ENCODE results near the gene C2CD4B. TPM values are rescaled to one million over a fixed set of nuclear protein-coding genes. Genes with fewer than 3 reads are reported as not detected.

The C2CD4B gene
- total and polyA plus RNA-seq, 4 donors = 2.0 to 5.6 (median 3.0) TPM

DNA sequence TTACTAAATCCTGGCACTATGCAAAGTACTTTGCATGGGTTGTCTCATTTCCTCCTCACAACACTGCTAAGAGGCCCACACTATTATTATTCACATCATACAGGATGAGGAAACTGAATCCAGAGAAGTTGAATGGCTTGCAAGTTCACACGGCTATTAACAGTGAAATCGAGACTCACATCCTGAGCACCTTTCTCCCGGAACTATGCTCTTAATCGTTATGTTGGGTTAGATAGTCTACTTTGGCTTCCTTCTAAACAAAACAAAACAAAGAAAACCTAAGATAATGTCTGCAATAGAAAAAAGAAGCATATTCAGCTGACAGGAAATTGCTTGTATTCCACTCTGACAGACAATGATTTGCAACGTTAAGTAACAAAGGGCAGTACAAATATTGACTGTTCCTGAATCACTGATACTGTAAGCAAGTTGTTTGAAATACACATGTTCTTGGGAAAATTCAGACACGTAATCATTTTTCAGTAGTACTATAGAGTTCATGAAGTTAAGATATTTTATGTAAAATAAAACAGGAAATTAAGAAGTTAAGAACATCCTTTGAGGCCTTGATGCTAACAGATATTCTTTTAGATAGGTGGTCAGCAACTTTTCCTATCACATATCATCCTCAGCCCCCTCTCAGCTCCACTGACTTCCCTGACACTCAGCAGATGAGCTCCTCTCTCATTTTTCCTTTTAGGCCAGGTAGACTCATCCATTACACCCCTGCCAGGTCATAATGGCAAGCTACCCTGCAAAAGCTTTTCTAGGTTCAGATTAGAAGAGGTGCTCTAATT is 40.7 kb downstream of the C2CD4B start:
- WGBS (ENCODE audit: insufficient coverage) = 60% methylated on average over 1 of the region's 6 CpGs
- Histone ChIP-seq H3K4me1 (ENCODE audit: control insufficient read depth, insufficient read depth, low read length) (no peaks in the 10 kb centered on the region), H3K9me3 (ENCODE audit: control insufficient read depth, insufficient read depth, low read length) (no peaks in the 10 kb centered on the region), H3K36me3 (ENCODE audit: control insufficient read depth, insufficient read depth, low read length) (no peaks in the 10 kb centered on the region), H3K27me3 (ENCODE audit: control insufficient read depth, insufficient read depth, low read length) (no peaks in the 10 kb centered on the region), H3K27ac (ENCODE audit: low read depth, low read length) (no peak overlapping the region), H3K4me3 (ENCODE audit: low read depth, low read length) (no peak overlapping the region)
- no peak for DNase-seq (ENCODE audit: low read depth in 4 of 6, low spot score in 6 of 6)

GRCh38 chr15:62122249-62122648 is 42.8 kb downstream of the C2CD4B start:
- Histone ChIP-seq H3K27ac (ENCODE audit: low read depth, low read length) (no peak overlapping the region), H3K27me3 (ENCODE audit: control insufficient read depth, insufficient read depth, low read length) (no peaks in the 10 kb centered on the region), H3K4me1 (ENCODE audit: control insufficient read depth, insufficient read depth, low read length) (no peaks in the 10 kb centered on the region), H3K4me3 (ENCODE audit: low read depth, low read length) (no peak overlapping the region), H3K9me3 (ENCODE audit: control insufficient read depth, insufficient read depth, low read length) (no peaks in the 10 kb centered on the region), H3K36me3 (ENCODE audit: control insufficient read depth, insufficient read depth, low read length) (no peaks in the 10 kb centered on the region)
- 94% methylated on average over 2 of the region's 2 CpGs for WGBS (ENCODE audit: insufficient coverage)
- no peak for DNase-seq (ENCODE audit: low read depth in 4 of 6, low spot score in 6 of 6)

- DNase-seq (ENCODE audit: low read depth in 4 of 6, low spot score in 6 of 6) = no peak
- H3K36me3 ChIP-seq (ENCODE audit: control insufficient read depth, insufficient read depth, low read length) = no peaks in the 10 kb centered on the region
- no peak overlapping the region for H3K27ac ChIP-seq (ENCODE audit: low read depth, low read length)
- 87% methylated on average over 5 of the region's 8 CpGs for WGBS (ENCODE audit: insufficient coverage)
- H3K4me3 ChIP-seq (ENCODE audit: low read depth, low read length) = no peak overlapping the region
- no peaks in the 10 kb centered on the region for H3K4me1 ChIP-seq (ENCODE audit: control insufficient read depth, insufficient read depth, low read length)
- H3K27me3 ChIP-seq (ENCODE audit: control insufficient read depth, insufficient read depth, low read length) = no peaks in the 10 kb centered on the region
- H3K9me3 ChIP-seq (ENCODE audit: control insufficient read depth, insufficient read depth, low read length) = no peaks in the 10 kb centered on the region
These were observed 43.6 kb downstream of the C2CD4B start for GRCh38 chr15:62121273-62122015.

DNA sequence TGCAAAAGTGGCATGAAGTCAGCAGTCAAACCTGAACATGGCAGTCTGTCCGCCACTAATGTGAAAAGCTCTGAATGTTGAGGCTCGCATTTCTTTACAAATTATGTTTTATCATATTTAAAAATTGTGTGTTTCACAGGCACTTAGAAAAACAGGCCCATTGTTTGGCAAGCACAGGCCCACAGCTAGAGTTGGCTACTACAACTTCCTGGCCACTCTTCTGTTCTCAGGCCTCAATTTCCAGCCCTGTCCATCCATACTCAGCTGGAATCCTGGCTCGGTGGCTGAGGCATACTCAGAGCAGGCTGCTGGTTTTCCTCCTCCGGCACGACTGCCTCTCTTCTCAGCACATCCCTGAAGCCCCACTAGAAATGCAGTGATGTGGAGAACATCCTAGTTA is 44.3 kb downstream of the C2CD4B start:
- 87% methylated on average over 3 of the region's 5 CpGs for WGBS (ENCODE audit: insufficient coverage)
- no peaks in the 10 kb centered on the region for H3K4me1 ChIP-seq (ENCODE audit: control insufficient read depth, insufficient read depth, low read length)
- no peaks in the 10 kb centered on the region for H3K36me3 ChIP-seq (ENCODE audit: control insufficient read depth, insufficient read depth, low read length)
- H3K4me3 ChIP-seq (ENCODE audit: low read depth, low read length) = no peak overlapping the region
- H3K27me3 ChIP-seq (ENCODE audit: control insufficient read depth, insufficient read depth, low read length) = no peaks in the 10 kb centered on the region
- no peak overlapping the region for H3K27ac ChIP-seq (ENCODE audit: low read depth, low read length)
- no peaks in the 10 kb centered on the region for H3K9me3 ChIP-seq (ENCODE audit: control insufficient read depth, insufficient read depth, low read length)
- DNase-seq (ENCODE audit: low read depth in 4 of 6, low spot score in 6 of 6) = no peak

DNA sequence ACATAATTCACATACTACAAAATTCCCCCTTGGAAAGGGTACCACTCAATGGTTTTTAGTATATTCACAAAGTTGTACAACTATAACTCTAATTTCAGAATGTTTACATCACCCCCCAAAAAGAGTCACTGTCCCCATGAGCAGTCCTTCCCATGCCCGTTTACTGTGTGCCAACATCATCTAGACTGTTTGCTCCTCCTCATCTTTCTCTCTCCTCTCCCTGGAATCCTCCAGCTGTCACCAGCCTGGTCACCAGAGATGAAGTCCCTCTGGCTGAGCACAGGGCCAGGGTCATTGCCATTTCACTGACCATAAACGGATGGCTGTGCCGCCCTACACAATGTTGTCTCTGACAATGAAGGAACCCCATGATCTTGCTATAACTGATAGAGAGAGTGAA is 45.2 kb downstream of the C2CD4B start:
- no peak for DNase-seq (ENCODE audit: low read depth in 4 of 6, low spot score in 6 of 6)
- no peak overlapping the region for H3K4me3 ChIP-seq (ENCODE audit: low read depth, low read length)
- H3K27ac ChIP-seq (ENCODE audit: low read depth, low read length) = no peak overlapping the region
- 100% methylated on average over 1 of the region's 3 CpGs for WGBS (ENCODE audit: insufficient coverage)
- H3K27me3 ChIP-seq (ENCODE audit: control insufficient read depth, insufficient read depth, low read length) = no peaks in the 10 kb centered on the region
- H3K36me3 ChIP-seq (ENCODE audit: control insufficient read depth, insufficient read depth, low read length) = no peaks in the 10 kb centered on the region
- H3K4me1 ChIP-seq (ENCODE audit: control insufficient read depth, insufficient read depth, low read length) = no peaks in the 10 kb centered on the region
- no peaks in the 10 kb centered on the region for H3K9me3 ChIP-seq (ENCODE audit: control insufficient read depth, insufficient read depth, low read length)

DNA sequence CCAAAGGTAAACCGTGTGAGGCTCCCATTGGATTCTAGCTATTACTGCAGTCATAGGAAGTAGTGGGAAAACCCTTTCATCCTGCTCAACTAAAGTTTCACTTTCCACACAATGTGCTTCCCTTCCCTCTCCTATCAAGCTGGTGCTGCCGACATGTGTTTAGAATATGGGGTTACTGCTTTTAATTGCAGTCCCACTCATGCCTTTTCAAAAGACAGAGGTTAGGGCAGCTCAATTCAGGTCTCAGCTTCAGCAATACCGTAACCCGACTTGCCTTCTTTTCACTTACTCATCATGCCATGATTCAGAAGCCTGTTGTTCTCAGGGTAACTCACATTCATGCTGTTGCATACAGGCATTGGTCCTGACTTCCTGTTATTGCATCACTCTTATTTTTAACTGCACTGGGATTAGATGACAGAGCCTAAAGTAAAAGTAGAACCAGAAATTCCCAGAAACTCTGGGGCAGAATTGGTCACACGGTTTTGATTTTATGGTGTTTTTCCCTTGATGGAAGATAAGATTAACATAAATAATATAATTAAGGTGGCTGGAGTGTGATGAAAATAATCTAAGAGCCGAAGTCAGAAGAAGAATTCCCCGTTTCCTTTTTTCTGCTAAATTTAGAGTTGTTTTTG is 45.7 kb downstream of the C2CD4B start:
- H3K4me1 ChIP-seq (ENCODE audit: control insufficient read depth, insufficient read depth, low read length) = no peaks in the 10 kb centered on the region
- WGBS (ENCODE audit: insufficient coverage) = 73% methylated on average over 2 of the region's 7 CpGs
- no peaks in the 10 kb centered on the region for H3K27me3 ChIP-seq (ENCODE audit: control insufficient read depth, insufficient read depth, low read length)
- H3K27ac ChIP-seq (ENCODE audit: low read depth, low read length) = no peak overlapping the region
- no peaks in the 10 kb centered on the region for H3K36me3 ChIP-seq (ENCODE audit: control insufficient read depth, insufficient read depth, low read length)
- H3K4me3 ChIP-seq (ENCODE audit: low read depth, low read length) = no peak overlapping the region
- DNase-seq (ENCODE audit: low read depth in 4 of 6, low spot score in 6 of 6) = no peak
- no peaks in the 10 kb centered on the region for H3K9me3 ChIP-seq (ENCODE audit: control insufficient read depth, insufficient read depth, low read length)

- H3K4me3 ChIP-seq (ENCODE audit: low read depth, low read length) = no peak overlapping the region
- no peaks in the 10 kb centered on the region for H3K27me3 ChIP-seq (ENCODE audit: control insufficient read depth, insufficient read depth, low read length)
- no peak overlapping the region for H3K27ac ChIP-seq (ENCODE audit: low read depth, low read length)
These were observed 46.4 kb downstream of the C2CD4B start for GRCh38 chr15:62118520-62119226.

GRCh38 chr15:62115847-62116246 is 49.2 kb downstream of the C2CD4B start:
- no CpG with 5 or more reads among the region's 1 CpG for WGBS (ENCODE audit: insufficient coverage)
- H3K27me3 ChIP-seq (ENCODE audit: control insufficient read depth, insufficient read depth, low read length) = no peaks in the 10 kb centered on the region
- no peak overlapping the region for H3K4me3 ChIP-seq (ENCODE audit: low read depth, low read length)
- no peak for DNase-seq (ENCODE audit: low read depth in 4 of 6, low spot score in 6 of 6)
- no peaks in the 10 kb centered on the region for H3K36me3 ChIP-seq (ENCODE audit: control insufficient read depth, insufficient read depth, low read length)
- no peak overlapping the region for H3K27ac ChIP-seq (ENCODE audit: low read depth, low read length)
- no peaks in the 10 kb centered on the region for H3K9me3 ChIP-seq (ENCODE audit: control insufficient read depth, insufficient read depth, low read length)
- no peaks in the 10 kb centered on the region for H3K4me1 ChIP-seq (ENCODE audit: control insufficient read depth, insufficient read depth, low read length)

More at GRCh38 chr15:62118520-62119226, 46.4 kb downstream of the C2CD4B start:
- Histone ChIP-seq H3K4me1 (ENCODE audit: control insufficient read depth, insufficient read depth, low read length) (no peaks in the 10 kb centered on the region), H3K9me3 (ENCODE audit: control insufficient read depth, insufficient read depth, low read length) (no peaks in the 10 kb centered on the region), H3K36me3 (ENCODE audit: control insufficient read depth, insufficient read depth, low read length) (no peaks in the 10 kb centered on the region)
- peak in 1 of 6 donors; percentile 22 for DNase-seq (ENCODE audit: low read depth in 4 of 6, low spot score in 6 of 6)
- 93% methylated on average over 4 of the region's 7 CpGs for WGBS (ENCODE audit: insufficient coverage)

Data from spinal cord (tissue), 10 donors.